Measurements from ENCODE around the gene ATG12. TPM values are rescaled to one million over a fixed set of nuclear protein-coding genes. Genes with fewer than 3 reads are reported as not detected.

ATG12 gene
- total RNA-seq, 4 donors from 2014 or later, result 27.4 to 118 (median 63.7) TPM

GRCh38 chr5:115875447-115875846, 34.1 kb upstream of the ATG12 start:
- intact Hi-C loops (cut with DNase I; ENCODE audit: low total_unique reads), result no loop called here
- Histone ChIP-seq H3K4me1 (no peaks in the 10 kb centered on the region), H3K9me3 (no peaks in the 10 kb centered on the region), H3K36me3 (no peaks in the 10 kb centered on the region), H3K27me3 (no peaks in the 10 kb centered on the region), H3K27ac (no peak overlapping the region), H3K4me3 (no peak overlapping the region)
- TF ChIP-seq CTCF (IDR thresholded peaks at IDR 0.05) (no peak), POLR2A (IDR thresholded peaks at IDR 0.05) (no peak)
- no peak for DNase-seq

DNA sequence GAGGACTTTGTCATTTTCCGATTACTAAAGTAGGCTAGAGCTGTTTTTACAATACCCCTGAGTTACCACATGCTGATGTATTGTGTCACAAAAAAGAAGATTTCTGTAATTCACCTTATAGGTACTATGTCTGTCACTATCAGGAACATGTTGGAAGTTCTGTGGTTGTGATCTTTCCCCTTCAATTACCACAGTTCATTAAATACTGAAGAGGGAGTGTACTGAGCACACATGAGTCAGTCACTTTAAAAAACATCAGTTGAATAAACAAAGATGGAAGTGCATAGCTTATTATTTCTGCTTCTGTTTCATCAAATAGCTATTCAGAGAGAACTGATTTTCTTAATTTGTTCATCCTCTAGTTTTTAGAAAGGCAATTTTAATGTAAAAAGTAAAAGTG, 32.0 kb upstream of the ATG12 start:
- intact Hi-C loops (cut with DNase I; ENCODE audit: low total_unique reads), result no loop called here
- H3K4me3 ChIP-seq, result no peak overlapping the region
- no peaks in the 10 kb centered on the region for H3K9me3 ChIP-seq
- no peaks in the 10 kb centered on the region for H3K36me3 ChIP-seq
- no peaks in the 10 kb centered on the region for H3K4me1 ChIP-seq
- no peak for DNase-seq
- H3K27ac ChIP-seq, result no peak overlapping the region
- H3K27me3 ChIP-seq, result no peaks in the 10 kb centered on the region
- no peak for TF ChIP-seq CTCF (IDR thresholded peaks at IDR 0.05)
- TF ChIP-seq POLR2A (IDR thresholded peaks at IDR 0.05), result no peak

DNA sequence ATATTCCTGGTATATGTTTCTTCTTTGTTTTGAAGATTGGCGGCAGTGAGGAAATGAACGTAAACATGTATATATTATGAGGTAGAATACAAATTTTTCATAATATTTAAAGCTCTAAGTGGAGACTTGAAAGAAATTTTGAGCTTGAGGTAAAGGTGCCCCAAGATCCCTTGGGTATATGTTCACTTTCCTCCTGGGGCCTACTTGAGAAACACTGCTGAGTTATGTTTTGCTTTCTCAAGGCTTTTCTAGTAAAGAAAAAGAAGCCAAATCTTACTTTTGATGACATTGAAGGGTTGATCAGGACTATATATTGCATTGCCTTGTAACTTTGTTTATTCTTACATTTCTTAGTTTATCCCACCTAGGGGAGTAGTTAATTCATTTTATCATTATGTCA, 31.1 kb upstream of the ATG12 start:
- no peak overlapping the region for H3K4me3 ChIP-seq
- intact Hi-C loops (cut with DNase I; ENCODE audit: low total_unique reads), result no loop called here
- no peaks in the 10 kb centered on the region for H3K36me3 ChIP-seq
- no peak for DNase-seq
- H3K9me3 ChIP-seq, result no peaks in the 10 kb centered on the region
- H3K27ac ChIP-seq, result no peak overlapping the region
- H3K4me1 ChIP-seq, result no peaks in the 10 kb centered on the region
- no peaks in the 10 kb centered on the region for H3K27me3 ChIP-seq
- TF ChIP-seq POLR2A (IDR thresholded peaks at IDR 0.05) (no peak), CTCF (IDR thresholded peaks at IDR 0.05) (no peak)

DNA sequence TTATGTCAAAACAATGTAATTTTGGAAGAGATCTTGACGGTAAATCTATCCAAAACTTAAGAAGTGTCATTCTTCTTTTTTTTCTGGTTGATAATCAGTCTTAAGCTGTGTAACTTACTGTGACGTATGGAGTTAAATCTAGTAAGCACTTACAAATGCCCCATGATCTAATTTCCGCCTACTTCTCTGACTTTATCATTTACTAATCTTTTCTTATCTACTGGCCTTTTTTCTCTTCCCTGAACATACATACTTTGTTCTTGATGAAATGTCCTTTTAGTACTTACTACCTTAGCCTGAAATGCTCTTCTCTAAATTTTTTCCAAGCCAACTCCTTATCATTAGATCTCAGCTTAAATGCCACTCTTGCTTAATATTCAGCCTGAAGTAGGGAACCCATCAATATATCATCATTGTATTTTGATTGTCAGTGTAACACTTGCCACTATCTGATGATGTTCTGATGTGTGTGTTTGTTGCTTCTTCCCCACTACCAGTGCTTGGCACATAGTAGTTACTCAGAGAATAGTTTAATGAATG, 28.0 kb upstream of the ATG12 start:
- H3K27me3 ChIP-seq, result no peaks in the 10 kb centered on the region
- H3K4me3 ChIP-seq, result no peak overlapping the region
- H3K27ac ChIP-seq, result no peak overlapping the region
- DNase-seq, result no peak
- no peaks in the 10 kb centered on the region for H3K4me1 ChIP-seq
- H3K36me3 ChIP-seq, result no peaks in the 10 kb centered on the region
- intact Hi-C loops (cut with DNase I; ENCODE audit: low total_unique reads), result no loop called here
- no peak for TF ChIP-seq POLR2A (IDR thresholded peaks at IDR 0.05)
- no peak for TF ChIP-seq CTCF (IDR thresholded peaks at IDR 0.05)
- H3K9me3 ChIP-seq, result no peaks in the 10 kb centered on the region

- no peak for DNase-seq
- H3K4me1 ChIP-seq, result no peaks in the 10 kb centered on the region
Observed at GRCh38 chr5:115859378-115859777, 18.0 kb upstream of the ATG12 start.

More at GRCh38 chr5:115859378-115859777, 18.0 kb upstream of the ATG12 start:
- H3K36me3 ChIP-seq, result no peaks in the 10 kb centered on the region
- H3K27me3 ChIP-seq, result no peaks in the 10 kb centered on the region
- TF ChIP-seq POLR2A (IDR thresholded peaks at IDR 0.05) (no peak), CTCF (IDR thresholded peaks at IDR 0.05) (no peak)
- H3K27ac ChIP-seq, result no peak overlapping the region
- no peaks in the 10 kb centered on the region for H3K9me3 ChIP-seq
- no peak overlapping the region for H3K4me3 ChIP-seq
- intact Hi-C loops (cut with DNase I; ENCODE audit: low total_unique reads), result no loop called here

Measured in uterus (tissue), 4 donors.